K562 (cell line): ENCODE results near the gene SLC35G6. TPM values are rescaled to one million over a fixed set of nuclear protein-coding genes. Genes with fewer than 3 reads are reported as not detected.

Experiments used
- ATAC-seq: fragments of 200-7000 bp; cut with Tn5 transposase; 3 replicates; pipeline ENCODE4 v1.9.1; 2020; ENCODE audit warnings: moderate library complexity
- BruUV-seq: library from RNA; stranded (reverse); fragments of 400-500 nt; replicated peaks from 2 replicates; lab custom pipeline; 2021; lab: Mats Ljungman, UMichigan
- CTCF ChIA-PET: fragments of 300-600 bp; formaldehyde crosslinking; extraction: SDS; loops from one replicate; lab custom pipeline; 2021; ENCODE audit warnings: low intra/inter-chr PET ratio; lab: Yijun Ruan, JAX
- POLR2A ChIA-PET: fragments of 300-600, 350-650 bp; sonication (Branson Sonifier 250); formaldehyde crosslinking; extraction: SDS; loops from one replicate; lab custom pipeline; 2021; ENCODE audit warnings: antibody characterized with exemption, inconsistent platforms; lab: Yijun Ruan, JAX
- DNase-seq, 4 experiments: peaks; one replicate each; pipeline versions ENCODE4 v3.0.0 to v3.0.0-alpha.2; 2011 to 2018; ENCODE audit warnings: low spot score in 3 of 4, mixed read lengths in 3 of 4; ENCODE audit errors: extremely low read depth in 1 of 4
- FAIRE-seq: peaks from 2 replicates; lab custom pipeline; 2011; peaks lifted over from hg19 to GRCh38; lab: Jason Lieb, UNC
- H2AFZ ChIP-seq: 2 replicates; pipeline ENCODE4 v1.6.0; 2011; ENCODE audit warnings: low read depth, low read length, control low read depth, inconsistent platforms
- H3K27ac ChIP-seq: fragments of 200-600 bp; 3 replicates; pipeline ENCODE4 v1.8.0; 2011; ENCODE audit warnings: low read depth, mild to moderate bottlenecking, control low read depth, inconsistent platforms, low read length, moderate library complexity, mixed read lengths; ENCODE audit errors: extremely low read depth
- H3K27me3 ChIP-seq, 2 experiments: fragments of 300-600 bp in 1 of 2; 2 replicates in 1 of 2; 3 replicates in 1 of 2; pipeline versions ENCODE4 v1.6.0 to v1.8.0; 2011; ENCODE audit warnings: inconsistent platforms in 2 of 2, low read length in 2 of 2, mild to moderate bottlenecking in 1 of 2, mixed read lengths in 1 of 2, moderate library complexity in 1 of 2; ENCODE audit not compliant: control insufficient read depth in 2 of 2, insufficient read depth in 2 of 2
- H3K36me3 ChIP-seq: fragments of 300-600 bp; 3 replicates; pipeline ENCODE4 v1.8.0; 2011; ENCODE audit warnings: mild to moderate bottlenecking, low read length, inconsistent platforms; ENCODE audit not compliant: control insufficient read depth, insufficient read depth
- H3K4me1 ChIP-seq, 2 experiments: fragments of 200-600 bp in 1 of 2; replicated peaks in 1 of 2; 2 replicates in 1 of 2; 3 replicates in 1 of 2; pipeline versions ENCODE4 v1.5.1 to v1.8.0; 2011; ENCODE audit warnings: inconsistent platforms in 2 of 2, low read length in 2 of 2, mild to moderate bottlenecking in 1 of 2, mixed read lengths in 1 of 2, moderate library complexity in 1 of 2; ENCODE audit not compliant: control insufficient read depth in 2 of 2, insufficient read depth in 2 of 2
- H3K4me2 ChIP-seq: 2 replicates; pipeline ENCODE4 v1.6.1; 2011; ENCODE audit warnings: low read length, control low read depth, inconsistent platforms, mixed read lengths; ENCODE audit not compliant: insufficient read depth
- H3K4me3 ChIP-seq: fragments of 200-600 bp; sonication (generic), shearing (Covaris generic); 2 replicates; pipeline ENCODE4 v1.5.1; 2016; ENCODE audit warnings: control low read depth, inconsistent platforms
- H3K79me2 ChIP-seq: fragments of 200-600 bp; 3 replicates; pipeline ENCODE4 v1.8.0; 2011; ENCODE audit warnings: low read length, inconsistent platforms; ENCODE audit not compliant: control insufficient read depth, insufficient read depth
- H3K9ac ChIP-seq, 2 experiments: 2 replicates each; pipeline versions ENCODE4 v1.6.0 to v1.6.1; 2011; ENCODE audit warnings: low read depth in 2 of 2, low read length in 2 of 2, control low read depth in 1 of 2, inconsistent platforms in 1 of 2, mild to moderate bottlenecking in 1 of 2, mixed read lengths in 1 of 2; ENCODE audit not compliant: insufficient read depth in 1 of 2
- H3K9me1 ChIP-seq: one replicate; pipeline ENCODE4 v1.6.0; 2011; ENCODE audit warnings: inconsistent platforms, mild to moderate bottlenecking, low read length, moderate library complexity; ENCODE audit not compliant: control insufficient read depth, insufficient read depth
- H3K9me3 ChIP-seq: replicated peaks from 2 replicates; pipeline ENCODE4 v1.5.1; 2011; ENCODE audit warnings: low read depth, low read length, inconsistent platforms; ENCODE audit not compliant: control insufficient read depth, insufficient read depth
- H4K20me1 ChIP-seq: replicated peaks from 2 replicates; pipeline ENCODE4 v1.6.1; 2011; ENCODE audit warnings: low read length, inconsistent platforms, mixed read lengths; ENCODE audit not compliant: control insufficient read depth, insufficient read depth
- E2F6 ChIP-seq, 2 experiments: IDR thresholded peaks; 2 replicates each; pipeline ENCODE4 v1.6.1; 2011; ENCODE audit warnings: borderline replicate concordance in 1 of 2, control low read depth in 1 of 2, low read depth in 1 of 2, low read length in 1 of 2, mild to moderate bottlenecking in 1 of 2, mixed read lengths in 1 of 2, moderate library complexity in 1 of 2; ENCODE audit not compliant: insufficient read depth in 1 of 2, insufficient read length in 1 of 2, poor library complexity in 1 of 2, severe bottlenecking in 1 of 2; ENCODE audit errors: extremely low read depth in 1 of 2
- KDM5B ChIP-seq: fragments of 200-600 bp; sonication (generic); IDR thresholded peaks from 2 replicates; pipeline ENCODE4 v1.6.1; 2012; ENCODE audit warnings: low read depth, mild to moderate bottlenecking, moderate library complexity, low read length, control low read depth, inconsistent platforms; ENCODE audit not compliant: insufficient replicate concordance
- MAX ChIP-seq: sonication (generic); formaldehyde crosslinking; IDR thresholded peaks from 2 replicates; pipeline ENCODE4 v1.9.0; 2022; ENCODE audit warnings: mild to moderate bottlenecking, missing genetic modification reagents
- NRF1 ChIP-seq, 2 experiments: fragments of 450-650 bp; IDR thresholded peaks in 1 of 2; conservative IDR thresholded peaks in 1 of 2; 2 replicates each; pipeline ENCODE4 v1.6.1; 2014; ENCODE audit warnings: mild to moderate bottlenecking in 2 of 2
- POLR2G ChIP-seq: fragments of 200-400 bp; formaldehyde crosslinking; IDR thresholded peaks from 2 replicates; pipeline ENCODE4 v1.6.1; 2017; ENCODE audit warnings: low read depth, mild to moderate bottlenecking, antibody characterized with exemption, low read length, moderate library complexity
- RB1 ChIP-seq: fragments of 450-650 bp; IDR thresholded peaks from 2 replicates; pipeline ENCODE4 v1.6.1; 2017; ENCODE audit warnings: low read depth, mild to moderate bottlenecking
- RBFOX2 ChIP-seq: fragments of 200-400 bp; formaldehyde crosslinking; IDR thresholded peaks from 2 replicates; pipeline ENCODE4 v1.6.1; 2017; ENCODE audit warnings: low read depth, mild to moderate bottlenecking, low read length, moderate library complexity
- SLC30A9 ChIP-seq: fragments of 250-450 bp; sonication (Bioruptor Pico); IDR thresholded peaks from 2 replicates; pipeline ENCODE4 v1.8.0; 2022; ENCODE audit warnings: mild to moderate bottlenecking, moderate library complexity
- UBTF ChIP-seq, 2 experiments: IDR thresholded peaks; 2 replicates each; pipeline ENCODE4 v1.6.1; 2012; ENCODE audit warnings: improper control_type of control experiment in 2 of 2, low read depth in 2 of 2, low read length in 2 of 2, borderline replicate concordance in 1 of 2
- ZBED1 ChIP-seq: IDR thresholded peaks from 2 replicates; pipeline ENCODE4 v1.6.1; 2014
- ZNF592 ChIP-seq: fragments of 450-650 bp; IDR thresholded peaks from 2 replicates; pipeline ENCODE4 v1.6.1; 2017; ENCODE audit warnings: antibody characterized with exemption, mild to moderate bottlenecking
- WGBS: fragments of 100-300 bp; shearing (Covaris generic); methylation state at CpG from one replicate; pipeline ENCODE4 v1.1.6; 2016; ENCODE audit warnings: low coverage, mixed read lengths; ENCODE audit not compliant: insufficient coverage; ENCODE audit errors: missing lambda C conversion rate; 5-methylcytosine and 5-hydroxymethylcytosine counted together
- in situ Hi-C: fragments of 300-500 bp; cut with MboI; formaldehyde crosslinking; loops from 4 replicates; pipeline ENCODE4 v1.15.0; 2018; ENCODE audit warnings: inconsistent platforms, mixed read lengths
- intact Hi-C: fragments of 100-400 bp; cut with micrococcal nuclease; formaldehyde crosslinking; loops from 2 replicates; pipeline ENCODE4 v1.14.2; 2022
- polyA plus RNA-seq, 8 experiments: library from polyadenylated mRNA; depleted of rRNA in 4 of 8; stranded (reverse) in 5 of 8; unstranded in 3 of 8; fragments of >200 nt; fragmentation: Nextera tagmentation in 2 of 8; fragmentation: Illumina TruSeq in 1 of 8; extraction: Ambion mirVana in 2 of 8; extraction: Trizol in 1 of 8; gene quantifications; 2 replicates each; pipeline versions ENCODE4 v1.2.1 to v1.2.3, GENCODE V29; 2011 to 2014; ENCODE audit warnings: inconsistent platforms in 1 of 8, missing spikeins in 1 of 8
- total RNA-seq, 7 experiments: library from RNA; depleted of rRNA in 6 of 7; stranded (reverse); fragments of >200 nt in 6 of 7; fragmentation: Illumina TruSeq in 2 of 7; extraction: Trizol in 2 of 7; gene quantifications; 2 replicates each; pipeline versions ENCODE4 v1.2.1 to v1.2.3, GENCODE V29; 2011 to 2021; ENCODE audit warnings: low replicate concordance in 1 of 7

The SLC35G6 gene
- total and polyA plus RNA-seq, 9 of the 15 experiments (the other 6 are each of a cell fraction or from before 2014, with no cell fraction given): not detected

GRCh38 chr17:7477392-7478275 lies 3.6 kb upstream of the SLC35G6 start:
- ChIA-PET CTCF (no interaction called here), POLR2A (interaction anchor here (0.6 to 2.6 kb wide), 5 partner anchors 8 to 145 kb away, joined by 3 to 13 read pairs (median 6); partner anchors contain the start of gene POLR2A)
- H3K27me3 ChIP-seq: no peaks in the 10 kb centered on the region
- 0 out of 2 replicates have a peak, but pooled peaks cover 13% of the 10 kb centered on the region for H4K20me1 ChIP-seq
- BruUV-seq: no TSS peak
- H3K79me2 ChIP-seq: peaks cover 75% of the 10 kb centered on the region
- ATAC-seq (peak; percentile 32), FAIRE-seq (peak; percentile 74), DNase-seq (peak in 2 of 4 experiments; percentile 32 to 61)
- peaks cover 38 to 64% of the 10 kb centered on the region in 2 experiments for H3K4me1 ChIP-seq
- peak overlapping the region; percentile 93 for H3K4me2 ChIP-seq
- H3K9me1 ChIP-seq: no peaks in the 10 kb centered on the region
- H3K36me3 ChIP-seq: no peaks in the 10 kb centered on the region; the same call in 1 of the 3 replicates
- in situ Hi-C loops (no loop called here), intact Hi-C loops (no loop called here)
- no peaks in the 10 kb centered on the region for H3K9me3 ChIP-seq
- peak overlapping the region; percentile 70 for H3K4me3 ChIP-seq
- peak overlapping the region; percentile 32; the same call in 1 of the 2 replicates for H2AFZ ChIP-seq
- H3K9ac ChIP-seq: peak overlapping the region; percentile 82 to 94
- 13% methylated on average over 24 of the region's 26 CpGs for WGBS
- peak overlapping the region; percentile 92 for H3K27ac ChIP-seq
- TF ChIP-seq ZNF592: 0 out of 2 replicates have a peak, but pooled peaks have one; percentile 55
- TF ChIP-seq MAX (CRISPR knock-in tag): peak; percentile 44; the same call in 1 of the 2 replicates
- no peak for TF ChIP-seq UBTF (IDR thresholded peaks at IDR 0.05; ENCODE audit: borderline replicate concordance in 1 of 2, low read depth in 2 of 2, low read length in 2 of 2)
- no peak for TF ChIP-seq SLC30A9 (CRISPR knock-in tag)
- TF ChIP-seq ZBED1: no peak
- peak; percentile 55 for TF ChIP-seq POLR2G
- TF ChIP-seq RBFOX2: peak; percentile 56; the same call in 1 of the 2 replicates
- TF ChIP-seq NRF1 (conservative IDR thresholded peaks at IDR 0.05 in 1 of 2, IDR thresholded peaks at IDR 0.05 in 1 of 2): no peak
- TF ChIP-seq RB1: no peak
- peak; percentile 27 to 75 for TF ChIP-seq E2F6 (IDR thresholded peaks at IDR 0.05; ENCODE audit: borderline replicate concordance in 1 of 2, extremely low read depth in 1 of 2, insufficient read depth in 1 of 2, insufficient read length in 1 of 2, low read depth in 1 of 2, low read length in 1 of 2, poor library complexity in 1 of 2, severe bottlenecking in 1 of 2)
- peak; percentile 12 for TF ChIP-seq KDM5B
